ENCODE data around the gene BLOC1S4.
"Not testable (repeated sequence)": the region's sequence is repeated elsewhere in the genome, so short reads cannot be mapped to it uniquely, and the experiment has no call there.

The BLOC1S4 gene

DNA sequence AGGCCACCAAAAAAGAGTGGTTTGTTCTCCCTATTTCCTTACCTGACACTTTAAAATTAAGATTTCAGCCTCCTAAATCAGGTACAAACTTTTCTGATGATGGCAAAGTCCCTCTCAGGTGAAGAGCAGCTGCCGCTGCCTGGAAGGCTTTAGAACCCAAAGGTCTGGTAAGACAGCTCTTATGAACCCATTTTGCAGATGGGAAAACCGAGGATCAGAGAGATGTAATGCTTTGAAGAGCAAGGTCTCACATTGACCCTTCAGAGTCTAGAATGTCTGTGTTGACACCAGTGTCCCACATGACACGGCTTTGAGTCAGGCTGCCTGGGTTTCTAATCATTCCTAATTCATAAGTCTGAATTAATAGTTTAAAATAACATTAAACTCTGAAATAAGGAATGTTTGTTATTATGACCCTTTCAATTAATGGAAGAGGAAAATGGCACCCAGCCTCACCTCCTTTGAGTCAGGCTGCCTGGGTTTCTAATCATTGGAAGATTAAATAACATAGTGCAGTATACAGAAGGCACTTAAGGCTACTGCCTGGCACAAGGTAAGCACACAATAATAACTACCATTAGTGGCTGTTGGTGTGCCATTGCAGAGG is 38.6 kb downstream of the BLOC1S4 start:
- H3K4me3 ChIP-seq (ENCODE audit: low read depth, low read length) = no peak overlapping the region
- DNase-seq (ENCODE audit: low read depth) = no peak

DNA sequence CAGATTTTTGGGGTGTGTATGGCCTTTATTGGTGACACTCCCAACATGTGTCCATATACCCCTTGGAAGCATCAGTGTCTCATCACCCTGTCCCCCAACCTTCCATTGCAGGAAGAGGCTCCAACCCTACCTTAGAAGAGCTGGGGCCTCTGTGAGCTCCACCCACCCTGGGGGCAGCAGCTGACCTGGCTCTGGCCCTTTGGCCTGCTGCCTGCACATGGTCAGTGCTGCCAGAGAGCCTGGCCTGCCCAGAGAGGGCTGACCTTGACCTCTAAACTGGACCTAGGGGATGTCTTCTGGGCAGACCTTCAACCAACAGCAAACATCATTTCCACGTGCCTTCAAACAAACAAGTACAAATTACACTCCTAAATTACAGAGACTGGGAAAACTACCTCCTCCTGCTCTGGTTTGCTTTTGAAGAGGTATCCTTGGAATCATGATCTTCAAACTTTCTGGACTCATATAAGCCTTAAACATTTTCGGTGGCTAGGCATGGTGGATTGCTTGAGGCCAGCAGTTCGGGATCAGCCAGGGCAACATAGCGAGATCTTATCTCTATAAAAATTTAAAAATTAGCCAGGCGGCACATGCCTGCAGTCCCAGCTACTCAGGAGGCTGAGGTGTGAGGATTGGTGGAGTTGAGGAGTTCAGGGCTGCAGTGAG is 39.2 kb downstream of the BLOC1S4 start:
- H3K4me3 ChIP-seq (ENCODE audit: low read depth, low read length) = no peak overlapping the region
- DNase-seq (ENCODE audit: low read depth) = no peak

- not testable (repeated sequence) for H3K4me3 ChIP-seq (ENCODE audit: low read depth, low read length); DNase-seq (ENCODE audit: low read depth)
Observed at GRCh38 chr4:6756345-6756744, 40.4 kb downstream of the BLOC1S4 start.

DNA sequence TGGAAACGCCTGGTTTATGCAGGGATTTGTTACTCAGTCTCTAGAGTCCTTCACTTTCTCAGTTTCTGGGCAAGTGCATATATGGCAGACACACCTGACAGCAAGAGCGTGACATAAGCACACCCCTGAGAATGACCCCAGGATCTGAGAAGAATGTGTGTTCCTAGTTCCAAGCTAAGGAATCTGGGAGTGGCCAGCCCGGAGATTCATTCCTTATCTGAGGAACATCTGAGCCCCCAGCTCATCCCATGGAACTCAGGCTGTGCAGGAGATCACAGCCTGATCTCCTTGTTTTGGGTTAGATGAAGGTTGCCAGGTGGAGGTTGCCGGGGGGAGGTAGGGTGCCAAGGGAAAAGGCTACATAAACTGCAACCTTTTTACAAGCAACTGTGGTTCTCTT is 42.8 kb downstream of the BLOC1S4 start:
- no peak for DNase-seq (ENCODE audit: low read depth)
- H3K4me3 ChIP-seq (ENCODE audit: low read depth, low read length) = no peak overlapping the region

- no peak for DNase-seq (ENCODE audit: low read depth)
- no peak overlapping the region for H3K4me3 ChIP-seq (ENCODE audit: low read depth, low read length)
Observed at GRCh38 chr4:6760865-6761264, 44.9 kb downstream of the BLOC1S4 start.

GRCh38 chr4:6761649-6762615 is 46.0 kb downstream of the BLOC1S4 start:
- no peak for DNase-seq (ENCODE audit: low read depth)
- H3K4me3 ChIP-seq (ENCODE audit: low read depth, low read length) = no peak overlapping the region

DNA sequence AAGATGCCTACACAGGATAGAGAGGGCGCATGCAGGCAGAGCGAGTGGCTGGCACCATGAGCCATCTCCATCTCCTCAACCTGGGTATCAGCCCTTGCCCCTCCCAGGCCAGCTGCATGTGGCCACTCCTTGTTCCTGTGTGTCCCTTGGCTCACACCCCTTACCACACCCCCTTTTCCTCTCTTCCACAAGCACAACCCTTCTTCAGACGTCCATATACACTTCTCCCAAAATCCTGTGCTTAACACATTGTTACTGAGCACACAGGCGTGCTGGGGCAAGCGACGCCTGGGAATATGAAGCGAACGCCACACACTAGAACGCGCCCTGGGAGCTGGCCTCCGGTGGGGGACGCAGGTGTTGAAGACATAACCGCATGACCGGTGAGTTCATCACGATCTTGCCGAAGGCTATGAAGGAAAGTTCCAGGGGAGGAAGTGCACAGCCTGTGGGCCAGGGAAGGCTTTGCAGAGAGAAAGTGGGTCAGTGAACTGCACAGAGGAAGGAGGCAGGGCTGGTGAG is 47.4 kb downstream of the BLOC1S4 start:
- DNase-seq (ENCODE audit: low read depth) = no peak
- H3K4me3 ChIP-seq (ENCODE audit: low read depth, low read length) = no peak overlapping the region

DNA sequence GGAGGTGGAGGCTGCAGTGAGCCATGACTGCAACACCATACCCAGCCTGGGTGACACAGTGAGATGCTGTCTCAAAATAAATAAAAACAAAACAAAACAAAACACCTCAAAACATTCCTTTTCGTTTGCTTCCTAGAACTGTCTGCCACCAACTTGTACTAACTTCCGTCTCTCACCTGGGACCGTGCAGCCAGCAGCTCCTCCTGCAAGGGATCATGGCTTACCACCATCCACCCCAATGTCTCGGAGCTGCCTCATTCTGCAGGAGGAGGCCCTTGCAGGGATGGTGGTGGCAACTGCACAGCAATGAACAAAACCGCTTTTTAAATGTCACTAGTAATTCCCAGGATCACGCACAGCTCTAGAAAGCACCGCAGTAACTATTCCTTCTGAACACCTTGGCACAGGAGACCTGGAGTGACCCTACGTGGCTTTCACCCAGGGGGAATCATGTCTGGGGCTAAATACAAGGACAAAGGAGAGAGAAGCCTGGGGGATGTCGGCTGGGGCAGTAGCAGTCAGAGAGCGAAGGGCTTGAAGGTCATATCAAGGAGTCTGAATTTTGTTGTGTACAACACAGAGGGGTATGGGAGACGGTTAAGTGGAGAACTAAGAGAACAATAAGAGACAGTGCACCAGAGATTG is 49.1 kb downstream of the BLOC1S4 start:
- no peak for DNase-seq (ENCODE audit: low read depth)
- no peak overlapping the region for H3K4me3 ChIP-seq (ENCODE audit: low read depth, low read length)

GRCh38 chr4:6765703-6766102 is 49.7 kb downstream of the BLOC1S4 start:
- DNase-seq (ENCODE audit: low read depth) = no peak
- H3K4me3 ChIP-seq (ENCODE audit: low read depth, low read length) = no peak overlapping the region

Measured in skeletal muscle cell (primary cell).